Measurements from ENCODE around the gene PRTFDC1. TPM values are rescaled to one million over a fixed set of nuclear protein-coding genes. Genes with fewer than 3 reads are reported as not detected.
"Not testable (repeated sequence)": the region's sequence is repeated elsewhere in the genome, so short reads cannot be mapped to it uniquely, and the experiment has no call there.

The PRTFDC1 gene
- 2.8 and 8.1 TPM in 2 replicates for total RNA-seq

DNA sequence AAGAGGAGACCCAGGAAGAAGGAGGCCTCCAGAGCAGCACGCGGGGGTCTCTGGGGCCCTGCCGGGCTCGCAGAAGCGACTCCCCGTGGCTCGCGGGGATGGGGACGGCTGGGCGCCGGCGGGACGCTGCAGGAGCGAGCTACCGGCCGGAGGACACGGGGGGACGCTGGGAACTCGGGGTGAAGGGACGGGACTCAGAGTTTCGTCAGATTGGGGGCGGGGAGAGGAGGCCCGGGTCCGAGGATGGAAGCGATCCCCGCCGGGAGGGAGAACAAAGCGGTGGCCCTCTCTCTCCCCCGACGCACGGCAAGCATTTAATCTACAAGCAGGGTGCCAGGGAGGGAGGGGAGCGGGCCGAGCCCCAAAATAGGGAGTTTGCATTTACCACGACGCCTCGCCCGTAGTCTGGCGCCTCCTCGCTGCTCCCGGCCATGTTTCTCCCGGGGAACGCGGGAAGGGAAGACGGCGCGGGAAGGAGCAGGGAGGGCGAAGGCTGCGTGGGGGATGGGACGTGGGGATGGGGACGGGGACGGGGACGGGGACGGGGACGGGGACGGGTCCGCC is at the start of gene PRTFDC1:
Gene PRTFDC1 (minus strand): TSS at position 464 of the 564 bp plus-strand sequence. CDS start 31 bp downstream, at position 433.
- no peak for DNase-seq (ENCODE audit: extremely low read depth, low read depth, low spot score)

- DNase-seq (ENCODE audit: extremely low read depth, low read depth, low spot score): no peak
Measured at GRCh38 chr10:24998044-24998443, 45.6 kb upstream of the PRTFDC1 start.

DNA sequence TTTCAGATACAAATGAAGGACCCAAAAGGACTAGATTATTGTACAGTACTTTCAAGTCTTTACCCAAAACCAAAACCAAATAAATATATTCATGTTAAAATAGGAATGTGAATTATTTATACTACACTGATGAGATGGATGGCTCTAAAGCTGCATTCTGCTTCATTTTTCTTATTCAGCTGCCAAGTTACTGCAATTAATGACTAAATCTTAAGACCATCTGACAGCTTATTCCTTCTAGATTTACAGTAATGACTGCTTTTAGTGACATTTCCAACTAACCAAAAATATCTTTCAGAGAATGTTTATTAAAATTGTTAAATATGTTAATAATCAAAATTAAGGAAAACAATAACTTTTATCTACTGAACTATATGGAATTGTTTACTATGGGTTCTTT is 42.7 kb upstream of the PRTFDC1 start:
- no peak for DNase-seq (ENCODE audit: extremely low read depth, low read depth, low spot score)

- DNase-seq (ENCODE audit: extremely low read depth, low read depth, low spot score): no peak
Measured at GRCh38 chr10:24993237-24993958, 41.0 kb upstream of the PRTFDC1 start.

GRCh38 chr10:24992512-24993133 is 40.2 kb upstream of the PRTFDC1 start:
- DNase-seq (ENCODE audit: extremely low read depth, low read depth, low spot score): no peak

GRCh38 chr10:24991298-24991697 is 38.9 kb upstream of the PRTFDC1 start:
- no peak for DNase-seq (ENCODE audit: extremely low read depth, low read depth, low spot score)

GRCh38 chr10:24989867-24990266 is 37.5 kb upstream of the PRTFDC1 start:
- no peak for DNase-seq (ENCODE audit: extremely low read depth, low read depth, low spot score)

DNA sequence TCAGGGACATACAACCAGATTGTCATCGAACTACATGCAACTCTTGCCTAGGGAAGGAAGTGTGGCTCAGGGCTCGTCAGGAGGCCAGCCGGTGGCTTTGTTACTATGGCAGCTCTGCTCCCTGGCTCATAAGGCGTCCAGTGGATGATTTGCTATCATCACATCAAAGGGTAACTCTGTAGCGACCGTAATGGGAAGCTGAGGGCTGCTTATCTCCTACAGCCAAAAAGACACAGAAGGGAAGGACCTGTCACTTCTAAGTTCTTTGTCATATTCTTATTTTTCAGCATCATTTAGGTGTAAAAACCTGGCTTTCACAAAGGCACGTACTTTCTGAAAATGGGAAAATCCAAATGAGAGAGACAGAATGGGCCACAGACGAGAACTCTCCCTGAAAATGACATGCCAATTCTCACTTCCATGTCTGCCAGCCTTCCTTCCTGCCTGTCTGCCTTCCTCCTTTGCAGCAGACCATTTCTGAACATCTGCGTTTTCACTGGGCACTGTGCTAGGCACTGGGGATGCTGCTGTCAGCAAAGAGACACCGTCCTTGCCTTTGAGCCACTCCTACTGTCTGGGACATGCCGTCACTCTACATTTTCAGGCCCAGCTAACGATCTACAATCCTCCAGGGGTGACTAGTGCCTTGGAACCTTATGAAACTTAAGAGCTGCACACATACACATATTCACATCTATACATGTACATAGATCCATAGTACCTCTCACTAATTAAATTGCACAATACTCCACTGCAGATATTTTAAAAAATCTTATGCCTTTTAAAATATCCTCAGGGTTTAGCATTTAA is 36.6 kb upstream of the PRTFDC1 start:
- no peak for DNase-seq (ENCODE audit: extremely low read depth, low read depth, low spot score)

DNA sequence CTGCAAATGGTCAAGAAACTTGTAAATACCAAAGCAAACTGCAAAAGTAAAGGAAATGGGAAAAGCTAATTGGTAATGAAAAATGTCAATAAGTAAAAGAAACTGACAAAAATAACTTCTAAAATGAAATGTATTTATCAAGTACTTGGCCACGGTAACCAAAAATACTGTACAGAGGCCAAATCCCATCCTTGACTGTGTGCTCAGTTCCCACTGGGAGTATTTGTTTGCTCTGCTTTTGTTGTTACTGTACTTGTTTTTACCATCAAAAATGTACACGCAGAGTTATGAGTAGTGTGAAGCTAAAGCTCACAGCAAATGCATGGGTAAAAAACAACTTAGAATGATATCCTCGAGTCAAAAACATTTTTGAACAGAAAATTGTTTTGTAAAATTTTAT is 32.5 kb upstream of the PRTFDC1 start:
- no peak for DNase-seq (ENCODE audit: extremely low read depth, low read depth, low spot score)

GRCh38 chr10:24983946-24984345 is 31.5 kb upstream of the PRTFDC1 start:
- no peak for DNase-seq (ENCODE audit: extremely low read depth, low read depth, low spot score)

GRCh38 chr10:24983130-24983529 is 30.7 kb upstream of the PRTFDC1 start:
- DNase-seq (ENCODE audit: extremely low read depth, low read depth, low spot score): no peak

DNA sequence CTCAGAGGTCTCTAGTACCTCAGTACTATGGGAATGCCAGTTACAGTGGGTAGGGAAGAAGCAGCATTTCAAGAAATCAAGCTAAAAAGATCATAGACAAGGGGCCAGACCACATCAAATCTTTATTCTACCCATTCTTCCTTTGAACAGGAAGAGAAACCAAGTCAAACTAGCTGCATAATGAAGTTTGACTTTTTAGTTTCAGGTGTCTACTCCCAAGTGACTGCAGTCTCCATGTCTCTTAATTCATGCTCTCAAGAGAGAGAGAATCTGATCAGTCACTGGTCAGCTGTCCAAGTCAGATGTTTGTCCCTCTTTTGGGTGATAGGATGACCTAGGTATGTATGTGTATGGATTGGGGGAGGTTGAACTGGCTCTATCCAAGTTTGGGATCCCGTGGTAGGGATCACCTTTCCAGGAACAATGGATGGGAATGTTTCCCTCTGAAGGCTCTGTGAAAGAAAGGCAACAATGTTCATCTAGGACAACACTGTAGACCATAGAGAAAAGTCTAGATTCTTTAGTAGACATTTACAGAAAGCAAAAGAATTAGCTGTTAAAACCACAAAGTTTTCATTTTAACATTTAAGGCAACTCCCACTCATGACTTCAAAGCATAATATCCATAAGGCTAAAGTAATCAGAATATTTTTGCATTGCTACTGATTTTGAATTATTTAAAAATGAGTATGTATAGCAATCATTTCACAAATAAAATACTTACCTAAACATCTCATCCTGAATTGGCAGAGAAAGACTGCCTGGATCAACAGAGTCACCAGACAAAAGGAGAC is 30.1 kb upstream of the PRTFDC1 start:
- DNase-seq (ENCODE audit: extremely low read depth, low read depth, low spot score): no peak

DNA sequence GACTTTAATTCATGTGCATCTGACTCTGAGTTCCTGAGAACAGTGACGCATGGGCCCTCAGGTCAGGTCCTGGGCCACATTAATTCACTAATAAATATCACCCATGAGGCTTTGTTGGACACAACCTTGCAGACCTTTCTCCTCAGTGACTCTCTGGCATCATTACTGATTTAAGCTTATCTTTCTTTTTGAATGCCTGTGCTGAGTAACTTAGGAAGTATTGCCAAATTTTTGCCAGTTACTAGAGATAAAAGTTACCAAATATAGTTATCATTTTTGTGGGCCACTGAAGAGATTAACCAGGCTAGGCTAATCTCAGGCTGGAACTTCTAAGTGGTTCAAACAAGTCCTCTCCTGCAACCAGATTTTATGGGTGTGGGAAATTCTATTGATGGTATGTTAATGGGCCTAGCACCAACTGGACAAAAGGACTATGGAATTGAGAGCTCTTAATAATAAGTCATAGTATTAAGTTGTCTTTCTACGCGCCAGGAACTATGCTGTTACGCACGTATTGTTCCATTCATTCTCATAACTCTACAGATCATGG is 28.8 kb upstream of the PRTFDC1 start:
- no peak for DNase-seq (ENCODE audit: extremely low read depth, low read depth, low spot score)

DNA sequence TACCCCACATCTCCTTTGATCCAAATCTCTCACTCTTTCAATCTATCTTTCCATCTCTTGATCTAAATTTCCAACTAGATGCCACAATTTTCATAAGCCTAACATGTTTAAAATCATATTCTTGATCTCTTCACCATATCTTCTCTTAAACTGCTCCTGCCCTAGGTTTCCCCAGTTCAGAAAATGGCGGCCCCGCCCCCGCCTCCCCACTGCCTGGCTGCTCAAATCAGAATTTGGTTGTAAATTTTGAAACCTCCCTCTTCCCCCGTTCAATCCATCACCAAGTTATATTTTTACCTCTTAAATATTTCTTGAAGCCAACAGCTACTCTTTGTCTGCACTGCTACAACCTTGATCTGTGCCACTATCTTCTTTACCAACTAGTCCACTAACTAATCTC is 27.3 kb upstream of the PRTFDC1 start:
- no peak for DNase-seq (ENCODE audit: extremely low read depth, low read depth, low spot score)

DNA sequence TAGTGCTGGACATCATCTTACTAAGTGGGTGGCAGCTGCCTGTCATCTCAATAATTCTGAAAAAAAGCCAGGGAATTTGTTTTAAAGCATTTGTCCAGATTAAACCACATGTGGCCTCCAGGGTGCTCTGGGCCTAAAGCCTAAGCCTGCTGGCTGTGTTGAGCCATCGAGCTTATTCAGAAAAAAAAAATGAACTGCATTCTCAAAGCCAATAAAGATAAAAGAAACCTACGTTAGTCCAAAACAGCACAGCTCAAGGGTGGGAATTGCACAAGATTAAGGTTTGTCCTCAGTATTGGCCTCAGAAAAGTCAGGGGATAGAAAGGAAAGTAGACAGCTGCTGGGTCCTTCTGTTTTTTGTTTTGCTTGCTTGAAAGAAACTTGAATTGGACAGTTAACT is 22.6 kb upstream of the PRTFDC1 start:
- DNase-seq (ENCODE audit: extremely low read depth, low read depth, low spot score): no peak

GRCh38 chr10:24973163-24973562 is 20.8 kb upstream of the PRTFDC1 start:
- no peak for DNase-seq (ENCODE audit: extremely low read depth, low read depth, low spot score)

DNA sequence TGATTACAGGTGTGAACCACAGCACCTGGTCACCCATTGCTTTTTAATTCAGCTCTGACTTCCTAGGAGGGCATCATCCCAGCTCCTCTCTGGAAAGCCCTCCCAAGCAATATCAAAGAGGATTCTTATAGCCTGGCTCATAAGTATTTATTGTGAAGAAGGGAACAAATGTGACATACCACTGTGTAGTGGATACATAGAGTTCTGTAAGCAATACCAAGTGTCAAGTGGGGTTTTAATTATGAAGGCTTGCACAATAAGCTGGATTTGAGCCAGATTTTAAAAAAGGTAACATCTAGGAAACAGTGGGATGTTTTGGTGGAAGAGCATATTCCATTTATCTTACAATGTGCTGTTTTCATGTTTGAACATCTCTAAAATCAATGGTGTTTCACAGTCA is 19.0 kb upstream of the PRTFDC1 start:
- DNase-seq (ENCODE audit: extremely low read depth, low read depth, low spot score): no peak

DNA sequence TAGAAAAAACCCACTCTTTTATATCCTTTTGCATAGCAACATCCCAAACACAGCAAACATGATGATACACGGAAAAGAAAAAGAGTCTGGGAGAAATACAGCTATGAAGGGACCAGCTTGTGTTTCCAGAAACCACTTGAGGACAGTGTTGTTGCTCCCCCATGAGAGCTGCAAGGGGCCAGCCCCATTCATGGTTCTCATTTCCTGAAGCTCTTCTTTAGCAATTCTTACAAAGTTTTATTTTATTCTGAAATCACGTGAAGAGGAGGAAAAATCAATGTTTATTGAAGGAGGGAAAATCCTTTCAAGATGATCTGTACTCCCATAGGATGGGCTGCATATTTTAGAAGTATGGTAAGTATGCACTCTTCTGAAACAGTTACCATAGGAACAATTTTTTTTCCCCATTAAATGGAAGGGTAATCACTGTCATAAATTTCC is 17.5 kb upstream of the PRTFDC1 start:
- DNase-seq (ENCODE audit: extremely low read depth, low read depth, low spot score): no peak

DNA sequence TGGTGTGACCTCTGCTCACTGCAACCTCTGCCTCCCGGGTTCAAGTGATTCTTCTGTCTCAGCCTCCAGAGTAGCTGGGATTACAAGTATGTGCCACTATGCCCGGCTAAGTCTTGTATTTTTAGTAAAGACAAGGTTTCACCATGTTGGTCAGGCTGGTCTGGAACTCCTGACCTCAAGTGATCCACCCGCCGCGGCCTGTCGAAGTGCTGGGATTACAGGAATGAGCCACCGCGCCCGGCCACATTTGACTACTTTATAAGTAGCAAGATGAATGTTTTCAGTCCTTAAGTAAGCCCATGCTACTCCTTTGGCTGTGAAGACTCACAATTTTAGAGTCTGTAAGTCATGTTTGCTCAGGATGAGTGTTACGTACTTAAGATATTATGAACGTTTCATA is 16.5 kb upstream of the PRTFDC1 start:
- DNase-seq (ENCODE audit: extremely low read depth, low read depth, low spot score): not testable (repeated sequence)

DNA sequence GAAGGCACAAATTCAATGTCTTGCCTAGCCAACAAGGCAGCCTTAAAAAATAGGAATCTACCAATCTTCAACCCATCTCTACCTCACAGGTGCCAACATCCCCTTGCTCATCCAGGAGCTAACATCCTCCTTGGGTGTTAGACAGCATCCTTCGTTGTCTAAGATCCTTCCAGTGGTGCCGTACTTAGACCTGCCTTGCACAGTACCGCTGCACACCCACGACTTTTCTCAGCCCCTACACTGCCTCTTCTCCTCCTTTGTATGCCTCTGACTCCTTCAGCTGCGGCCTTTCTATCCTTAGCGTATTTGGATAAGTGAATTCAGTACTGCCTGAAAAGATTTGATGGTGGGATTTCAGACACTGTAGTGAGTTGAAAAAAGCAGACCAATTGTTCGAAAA is 15.9 kb upstream of the PRTFDC1 start:
- DNase-seq (ENCODE audit: extremely low read depth, low read depth, low spot score): no peak
